Measurements from ENCODE around the gene PTPRG. TPM values are rescaled to one million over a fixed set of nuclear protein-coding genes. Genes with fewer than 3 reads are reported as not detected.

Gene PTPRG
- total RNA-seq, 4 donors from 2014 or later, result 8.4 to 37.3 (median 14.9) TPM

GRCh38 chr3:61946570-61947324 lies 385.4 kb downstream of the PTPRG start:
- TF ChIP-seq CTCF (IDR thresholded peaks at IDR 0.05) (no peak), POLR2A (IDR thresholded peaks at IDR 0.05) (no peak)
- no peak overlapping the region for H3K4me3 ChIP-seq (ENCODE audit: low read depth, poor library complexity, severe bottlenecking)
- intact Hi-C loops (cut with DNase I; ENCODE audit: low total_unique reads), result no loop called here
- DNase-seq (ENCODE audit: low spot score in 2 of 2), result no peak
- 76 to 83% methylated on average over 7 of the region's 7 CpGs for WGBS, 2 donors

- intact Hi-C loops (cut with DNase I; ENCODE audit: low total_unique reads), result no loop called here
Measured at GRCh38 chr3:61947456-61947855, 386.1 kb downstream of the PTPRG start.

GRCh38 chr3:61948699-61949305 lies 387.4 kb downstream of the PTPRG start:
- intact Hi-C loops (cut with DNase I; ENCODE audit: low total_unique reads), result no loop called here
- DNase-seq (ENCODE audit: low spot score in 2 of 2), result no peak
- no peak overlapping the region for H3K4me3 ChIP-seq (ENCODE audit: low read depth, poor library complexity, severe bottlenecking)
- 68 to 75% methylated on average over 5 of the region's 5 CpGs for WGBS, 2 donors
- TF ChIP-seq CTCF (IDR thresholded peaks at IDR 0.05) (no peak), POLR2A (IDR thresholded peaks at IDR 0.05) (no peak)

More at GRCh38 chr3:61947456-61947855, 386.1 kb downstream of the PTPRG start:
- WGBS, 2 donors, result 57 to 68% methylated on average over 4 of the region's 4 CpGs
- H3K4me3 ChIP-seq (ENCODE audit: low read depth, poor library complexity, severe bottlenecking), result no peak overlapping the region
- TF ChIP-seq CTCF (IDR thresholded peaks at IDR 0.05), result no peak
- no peak for TF ChIP-seq POLR2A (IDR thresholded peaks at IDR 0.05)
- DNase-seq (ENCODE audit: low spot score in 2 of 2), result no peak

GRCh38 chr3:61954097-61954540 lies 392.7 kb downstream of the PTPRG start:
- TF ChIP-seq POLR2A (IDR thresholded peaks at IDR 0.05) (no peak), CTCF (IDR thresholded peaks at IDR 0.05) (no peak)
- no peak for DNase-seq (ENCODE audit: low spot score in 2 of 2)
- 69 to 71% methylated on average over 2 of the region's 2 CpGs for WGBS, 2 donors
- intact Hi-C loops (cut with DNase I; ENCODE audit: low total_unique reads), result no loop called here
- no peak overlapping the region for H3K4me3 ChIP-seq (ENCODE audit: low read depth, poor library complexity, severe bottlenecking)

GRCh38 chr3:61955483-61955882 lies 394.1 kb downstream of the PTPRG start:
- DNase-seq (ENCODE audit: low spot score in 2 of 2), result no peak
- TF ChIP-seq POLR2A (IDR thresholded peaks at IDR 0.05), result no peak
- no peak for TF ChIP-seq CTCF (IDR thresholded peaks at IDR 0.05)
- intact Hi-C loops (cut with DNase I; ENCODE audit: low total_unique reads), result no loop called here
- H3K4me3 ChIP-seq (ENCODE audit: low read depth, poor library complexity, severe bottlenecking), result no peak overlapping the region
- 38 to 40% methylated on average over 2 of the region's 2 CpGs for WGBS, 2 donors
